HG03175 (cell line): ENCODE results near the gene C1orf174.
"Not testable (repeated sequence)": the region's sequence is repeated elsewhere in the genome, so short reads cannot be mapped to it uniquely, and the experiment has no call there.

Source experiments
- ATAC-seq: cut with Tn5 transposase; IDR thresholded peaks from one replicate; pipeline ENCODE4 v1.9.1; 2021; ENCODE audit warnings: mild to moderate bottlenecking, moderate library complexity; ENCODE audit not compliant: unreplicated experiment

Gene C1orf174

DNA sequence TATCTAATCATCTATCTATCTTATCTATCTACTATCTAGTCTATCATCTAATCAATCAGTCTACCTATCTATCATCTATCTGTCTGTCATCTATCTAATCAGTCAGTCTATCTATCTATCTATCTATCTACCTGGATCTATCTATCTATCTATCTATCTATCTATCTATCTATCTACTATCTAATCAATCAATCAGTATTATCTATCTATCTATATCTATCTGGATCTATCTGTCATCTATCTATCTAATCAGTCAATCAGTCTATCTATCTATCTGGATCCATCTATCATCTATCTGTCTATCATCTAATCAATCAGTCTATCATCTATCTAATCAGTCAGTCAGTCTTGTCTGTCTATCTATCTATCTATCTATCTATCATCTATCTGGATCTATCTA, 26.9 kb upstream of the C1orf174 start:
- no peak for ATAC-seq

DNA sequence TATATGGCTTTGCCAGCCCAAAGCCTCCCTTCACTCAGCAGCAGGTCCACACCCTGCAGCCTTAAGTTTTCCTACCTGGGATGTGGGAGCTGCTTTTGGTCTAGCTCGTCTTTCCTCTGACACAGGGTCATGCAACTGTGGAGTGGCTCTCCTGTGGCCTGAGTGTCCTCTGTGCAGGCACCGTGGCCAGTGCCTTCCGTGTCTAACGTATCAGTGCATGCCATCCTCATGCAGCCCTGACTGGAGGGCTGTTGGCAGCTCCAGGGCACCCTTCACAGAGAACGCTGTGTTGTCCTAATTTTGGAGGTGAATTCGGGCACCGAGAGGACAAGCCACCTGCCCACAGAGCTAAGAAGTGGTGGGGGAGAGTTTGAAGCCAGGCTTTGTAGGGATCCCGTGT, 25.7 kb upstream of the C1orf174 start:
- ATAC-seq, result no peak

DNA sequence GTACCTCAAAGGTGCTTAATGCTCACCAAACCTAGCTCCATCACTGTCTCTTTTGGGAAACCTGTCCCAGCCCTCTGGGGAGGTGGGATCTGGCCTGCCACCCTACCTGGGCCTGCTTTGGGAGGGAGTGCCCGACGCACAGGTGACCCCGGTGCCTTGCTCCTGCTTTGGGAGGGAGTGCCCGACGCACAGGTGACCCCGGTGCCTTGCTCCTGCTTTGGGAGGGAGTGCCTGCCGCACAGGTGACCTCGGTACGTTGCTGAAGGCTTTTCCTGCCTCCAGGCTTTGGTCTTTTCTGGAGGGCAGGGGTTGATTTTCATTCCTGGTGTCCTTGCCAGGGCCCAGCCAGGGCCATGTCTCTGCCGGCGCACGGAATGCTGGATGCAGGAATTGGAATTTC, 25.2 kb upstream of the C1orf174 start:
- no peak for ATAC-seq

DNA sequence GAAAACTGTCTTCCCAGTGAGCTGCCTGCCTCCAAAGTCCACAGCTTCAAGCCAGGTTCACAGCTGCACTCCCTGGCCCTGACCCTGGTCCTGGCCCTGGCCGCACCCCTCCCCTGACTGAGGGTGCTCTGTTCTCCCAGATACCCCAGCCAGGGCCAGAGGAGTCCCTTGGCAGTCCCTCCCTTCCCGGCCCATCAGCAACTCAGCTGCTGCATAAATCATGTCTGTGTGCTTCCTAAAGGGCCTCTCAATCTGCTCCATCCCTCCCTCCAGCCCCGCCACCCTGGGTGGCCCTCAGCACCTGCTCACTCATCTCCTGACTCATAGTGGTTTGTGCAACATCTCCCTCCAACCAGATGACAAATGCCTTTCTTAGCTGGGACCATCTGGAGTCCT, 24.8 kb upstream of the C1orf174 start:
- ATAC-seq, result no peak

DNA sequence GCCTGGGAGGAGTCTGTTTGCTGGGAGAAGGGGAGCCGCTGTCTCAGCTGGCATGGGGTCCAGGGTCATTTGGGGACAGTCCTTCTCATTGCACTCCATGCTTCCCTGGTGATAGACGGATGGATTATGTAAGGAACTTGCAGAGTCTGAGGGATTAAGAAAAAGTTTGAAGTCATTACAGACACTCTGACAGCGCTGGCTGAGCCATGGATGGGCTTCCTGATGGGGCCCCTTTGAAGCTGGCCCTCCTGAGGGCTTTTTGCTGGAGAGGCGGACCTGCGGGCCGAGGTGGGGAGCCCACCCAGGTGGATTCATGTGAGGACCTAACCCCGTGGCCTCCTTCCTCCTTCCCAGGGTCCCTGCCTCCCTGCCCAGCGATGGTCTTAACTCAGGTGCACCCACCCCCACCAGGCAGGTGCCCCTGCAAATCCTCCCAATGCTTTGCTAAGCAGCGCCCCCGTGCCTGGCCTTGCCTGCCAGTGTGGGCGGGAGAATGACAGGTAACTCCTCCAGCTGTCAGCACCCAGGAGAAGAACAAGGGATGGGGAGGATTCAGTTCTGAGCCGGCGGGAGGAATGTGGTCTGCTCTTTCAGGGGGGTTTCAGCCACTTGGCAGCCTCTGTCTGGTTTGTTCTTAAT, 24.2 kb upstream of the C1orf174 start:
- ATAC-seq, result no peak

DNA sequence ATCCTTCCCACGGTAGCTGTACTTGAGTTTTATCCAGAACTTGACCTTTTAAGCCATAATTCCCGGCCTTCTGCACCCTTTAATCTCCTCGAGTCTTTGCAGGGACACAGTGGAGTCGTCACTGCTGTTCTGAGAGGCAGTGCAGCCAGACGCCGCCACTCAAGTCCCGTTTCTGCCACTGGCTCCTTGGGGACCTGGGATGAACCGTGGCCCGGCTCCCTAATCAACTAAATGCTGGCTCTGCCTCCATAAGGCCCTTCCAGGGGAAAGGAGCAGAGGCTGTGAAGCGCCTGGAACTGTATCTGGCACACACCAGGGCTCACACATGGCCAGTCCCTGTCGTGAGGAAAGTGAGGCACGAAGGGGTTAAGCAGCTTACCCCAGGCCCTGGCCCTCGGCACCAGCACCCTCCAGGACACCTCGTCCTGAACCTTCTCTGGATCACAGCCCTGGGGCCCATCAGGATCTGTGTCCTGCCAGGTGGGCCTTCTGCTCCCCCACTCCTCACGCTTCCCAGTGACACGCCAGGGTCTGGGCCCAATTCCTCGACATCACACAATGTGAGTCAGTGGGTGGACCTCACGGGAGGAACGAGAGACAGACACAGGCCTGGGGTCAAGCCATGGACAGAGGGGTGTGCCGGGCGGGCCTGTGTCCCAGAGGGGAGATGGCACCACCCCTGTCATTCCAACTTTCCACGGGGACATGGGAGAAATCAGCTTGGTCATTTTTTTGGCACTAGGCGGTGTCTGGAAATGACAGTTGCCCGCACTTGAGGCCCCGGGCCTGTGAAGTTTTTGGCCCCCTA, 23.5 kb upstream of the C1orf174 start:
- no peak for ATAC-seq

DNA sequence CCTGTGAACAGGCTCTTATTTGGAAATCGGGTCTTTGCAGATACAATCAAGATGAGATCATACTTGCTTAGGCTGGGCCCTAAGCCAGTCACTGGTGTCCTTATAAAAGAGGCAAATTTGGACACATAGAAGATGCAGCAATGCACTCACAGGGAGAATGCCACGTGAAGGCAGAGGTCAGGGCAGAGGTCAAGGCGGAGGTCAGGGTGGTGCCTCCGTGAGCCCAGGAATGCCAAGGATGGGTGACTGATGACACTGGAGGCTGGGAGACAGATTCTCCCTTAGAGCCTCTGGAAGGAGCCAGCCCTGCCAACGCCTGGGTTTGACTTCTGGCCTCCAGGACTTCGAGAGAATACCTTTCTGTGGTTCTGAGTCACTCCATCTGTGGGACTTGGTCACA, 22.8 kb upstream of the C1orf174 start:
- ATAC-seq, result no peak

DNA sequence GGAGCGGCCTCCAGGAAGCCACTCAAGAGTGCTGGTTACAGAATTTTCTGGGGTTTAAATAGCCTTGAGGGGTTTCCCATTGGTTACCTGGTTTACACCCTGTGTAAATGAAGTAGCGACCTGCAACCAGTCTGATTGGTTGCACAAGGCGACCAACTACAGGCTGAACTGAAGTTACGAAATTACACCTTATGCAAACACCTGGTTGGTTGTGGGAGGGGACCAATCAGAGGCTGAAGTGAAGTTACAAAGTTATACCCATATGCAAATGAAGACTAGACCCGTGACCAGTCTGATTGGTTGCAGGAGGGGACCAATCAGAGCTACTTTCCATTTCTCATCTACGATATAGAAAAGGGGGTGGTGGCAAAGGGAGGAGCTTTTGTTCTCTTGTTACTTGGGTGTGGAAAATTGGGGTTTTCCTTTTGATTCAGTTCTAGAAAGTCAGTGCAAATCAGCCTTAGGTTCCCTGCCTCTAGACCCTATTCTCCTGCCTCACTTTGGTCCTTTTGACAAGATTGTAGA, 22.2 kb upstream of the C1orf174 start:
- ATAC-seq, result no peak

DNA sequence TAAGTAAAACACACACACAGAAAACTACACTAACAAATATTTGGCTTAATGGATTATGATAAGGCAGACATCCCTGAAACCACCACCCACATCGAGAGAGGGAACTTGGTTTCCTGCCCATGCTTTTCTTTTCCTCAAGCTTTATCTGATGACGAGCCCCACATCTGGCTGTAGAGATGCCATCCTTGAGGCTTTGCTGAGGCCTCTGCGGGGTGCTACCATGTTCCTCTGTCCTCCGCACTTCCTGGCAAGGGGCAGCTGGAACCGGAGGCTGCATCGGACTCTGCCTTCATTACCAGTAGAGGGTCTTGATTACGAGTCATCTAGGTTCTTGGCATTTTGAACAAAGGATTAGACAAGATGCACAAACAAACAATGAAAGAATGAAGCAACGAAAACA, 21.7 kb upstream of the C1orf174 start:
- ATAC-seq, result no peak

DNA sequence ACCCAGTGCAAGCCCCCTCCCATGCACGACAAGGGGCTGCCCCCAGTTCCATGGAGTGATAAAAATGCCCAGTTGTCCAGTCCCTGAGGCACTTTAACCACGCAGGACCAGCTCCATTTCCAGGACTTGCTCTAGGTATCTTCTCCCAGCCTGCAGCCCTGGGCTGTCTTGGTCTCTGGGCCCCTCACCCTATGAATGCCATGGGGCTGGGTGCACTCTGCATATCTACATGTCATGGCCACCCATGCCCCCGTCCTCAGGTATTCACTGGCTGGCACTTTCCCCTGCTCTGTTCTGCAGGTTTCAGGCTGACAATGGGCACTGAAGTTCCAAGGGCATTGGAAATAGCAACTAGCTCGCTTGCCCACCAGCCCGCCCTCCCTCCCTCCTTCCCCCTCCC, 19.6 kb upstream of the C1orf174 start:
- ATAC-seq, result no peak

DNA sequence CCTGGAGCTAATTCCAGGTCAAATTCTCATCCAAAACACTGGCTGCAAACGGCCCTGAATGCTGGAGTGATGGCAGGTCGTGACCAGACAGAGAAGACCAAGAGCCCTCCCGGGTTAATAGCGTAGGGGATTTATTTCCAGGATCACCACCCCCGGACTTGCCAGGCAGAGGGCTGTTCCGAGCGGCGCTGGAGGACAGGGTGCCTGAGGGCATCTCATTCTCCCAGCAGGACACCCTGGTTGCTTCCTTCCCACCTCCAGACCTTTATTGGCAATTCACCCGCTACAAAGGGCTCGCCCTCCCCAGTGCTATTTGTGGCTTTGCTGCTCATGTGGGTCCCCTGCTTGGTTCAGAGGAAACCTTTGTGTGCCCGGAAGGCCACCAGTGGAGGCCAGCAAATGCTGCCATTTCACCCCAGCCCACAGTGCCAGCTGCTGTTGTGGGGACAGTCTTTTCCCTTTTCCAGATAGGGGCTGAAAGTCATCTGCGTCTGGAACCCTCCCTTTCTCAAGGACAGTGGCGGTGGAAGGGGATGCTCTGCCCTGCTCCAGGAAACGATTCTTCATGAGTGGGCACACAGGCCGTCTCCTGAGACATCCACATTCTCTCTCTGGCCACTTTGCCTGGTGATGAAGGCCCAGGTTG, 19.0 kb upstream of the C1orf174 start:
- ATAC-seq, result no peak

DNA sequence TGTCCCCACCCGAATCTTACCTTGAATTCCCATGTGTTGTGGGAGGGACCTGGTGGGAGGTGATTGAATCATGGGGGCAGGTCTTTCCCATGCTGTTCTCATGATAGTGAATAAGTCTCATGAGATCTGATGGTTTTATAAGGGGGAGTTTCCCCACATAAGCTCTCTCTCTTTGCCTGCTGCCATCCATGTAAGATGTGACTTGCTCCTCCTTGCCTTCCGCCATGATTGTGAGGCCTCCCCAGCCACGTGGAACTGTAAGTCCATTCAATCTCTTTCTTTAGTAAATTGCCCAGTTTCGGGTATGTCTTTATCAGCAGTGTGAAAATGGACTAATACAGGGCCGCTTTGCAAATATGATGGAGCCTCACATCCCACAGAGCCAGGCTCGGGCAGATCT, 18.3 kb upstream of the C1orf174 start:
- not testable (repeated sequence) for ATAC-seq

DNA sequence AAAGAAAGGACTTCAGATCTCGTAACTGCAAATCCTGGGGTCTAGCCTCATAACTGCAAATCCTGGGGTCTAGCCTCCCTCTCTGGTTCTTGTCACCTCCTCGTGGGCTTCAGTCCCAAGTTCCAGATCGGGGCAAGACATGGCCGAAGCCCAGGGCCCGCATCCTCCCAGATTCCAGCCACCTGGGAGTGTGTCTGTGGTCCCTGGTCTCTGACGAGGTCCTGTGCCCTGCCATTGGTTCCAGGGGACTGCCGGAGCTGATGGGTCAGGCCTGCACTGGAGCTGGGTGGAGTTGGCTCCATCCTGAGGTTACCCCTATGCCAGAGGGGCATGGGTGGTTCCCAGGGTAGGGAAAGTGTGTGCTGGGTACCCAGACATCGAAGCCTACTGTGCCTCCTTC, 17.7 kb upstream of the C1orf174 start:
- ATAC-seq, result no peak

DNA sequence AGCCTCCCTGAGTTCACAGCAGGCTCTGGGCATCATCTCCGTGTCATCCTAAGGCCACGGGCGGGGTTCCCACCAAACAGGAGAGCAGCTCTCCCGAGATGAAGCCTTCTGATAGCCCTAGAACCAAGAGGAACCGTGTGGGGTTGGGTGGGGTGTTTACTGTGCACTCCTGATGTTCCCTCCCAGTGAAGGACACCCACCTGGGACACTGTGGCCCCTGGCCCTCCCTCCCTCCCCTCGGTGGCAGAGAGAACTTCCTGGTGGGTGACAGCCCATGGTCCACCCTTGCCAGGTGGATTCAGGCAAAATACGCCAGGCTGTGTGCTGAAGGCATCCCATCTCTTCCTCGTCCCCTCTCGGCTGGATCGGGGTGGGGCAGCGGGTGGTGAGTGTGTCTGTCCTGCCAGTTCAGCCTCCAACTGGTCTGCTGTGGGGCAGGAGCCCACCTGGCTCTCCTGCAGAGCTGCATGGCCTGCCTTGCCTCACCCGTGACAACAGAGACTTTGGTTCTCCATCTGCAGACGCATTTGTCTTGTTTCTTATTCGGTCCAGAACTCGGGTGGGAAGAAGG, 15.6 kb upstream of the C1orf174 start:
- no peak for ATAC-seq

DNA sequence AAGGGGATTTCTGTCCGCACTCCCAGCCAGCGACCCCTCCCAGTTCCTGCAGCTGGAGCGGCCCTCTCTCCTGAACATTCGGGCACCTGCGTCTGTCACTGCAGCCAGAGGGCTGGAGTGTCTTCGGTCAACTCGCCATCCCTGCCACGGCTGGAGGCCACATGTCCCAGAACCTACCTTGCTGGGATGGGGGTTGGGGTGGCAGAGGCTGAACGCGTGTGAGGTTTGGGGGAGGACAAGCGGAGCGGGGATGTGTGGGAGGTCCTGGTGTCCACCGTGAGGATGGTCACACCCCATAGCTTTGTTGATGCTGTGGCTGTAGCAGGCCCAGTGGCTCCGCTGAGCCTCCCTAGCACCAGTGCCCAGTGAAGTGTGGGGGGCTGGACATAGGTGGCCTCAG, 14.8 kb upstream of the C1orf174 start:
- ATAC-seq, result no peak

DNA sequence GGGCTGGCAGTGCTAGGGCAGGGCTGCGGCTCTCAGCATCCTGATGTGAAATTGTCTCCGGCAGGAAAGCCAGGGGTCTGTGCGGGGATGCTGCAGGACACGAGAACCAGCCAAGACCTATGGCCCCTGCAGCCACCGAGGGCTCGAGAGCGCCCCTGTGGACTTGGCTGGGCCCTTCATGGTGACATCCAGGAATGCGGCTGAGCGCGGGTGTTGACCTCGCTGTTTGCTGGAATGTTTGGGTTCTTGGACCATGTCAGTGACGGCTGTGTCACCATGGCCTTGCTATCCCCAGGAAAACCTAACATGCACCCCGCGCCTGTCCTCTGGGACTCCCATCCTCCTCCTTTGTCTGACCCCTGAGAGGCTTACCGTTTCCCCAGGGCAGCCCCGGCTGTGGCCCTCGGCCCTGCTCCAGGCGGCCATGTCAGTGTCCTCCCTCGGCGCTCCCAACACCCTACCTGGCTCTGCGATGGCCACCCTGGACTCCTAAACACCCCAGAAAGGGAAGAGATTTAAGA, 14.3 kb upstream of the C1orf174 start:
- no peak for ATAC-seq

DNA sequence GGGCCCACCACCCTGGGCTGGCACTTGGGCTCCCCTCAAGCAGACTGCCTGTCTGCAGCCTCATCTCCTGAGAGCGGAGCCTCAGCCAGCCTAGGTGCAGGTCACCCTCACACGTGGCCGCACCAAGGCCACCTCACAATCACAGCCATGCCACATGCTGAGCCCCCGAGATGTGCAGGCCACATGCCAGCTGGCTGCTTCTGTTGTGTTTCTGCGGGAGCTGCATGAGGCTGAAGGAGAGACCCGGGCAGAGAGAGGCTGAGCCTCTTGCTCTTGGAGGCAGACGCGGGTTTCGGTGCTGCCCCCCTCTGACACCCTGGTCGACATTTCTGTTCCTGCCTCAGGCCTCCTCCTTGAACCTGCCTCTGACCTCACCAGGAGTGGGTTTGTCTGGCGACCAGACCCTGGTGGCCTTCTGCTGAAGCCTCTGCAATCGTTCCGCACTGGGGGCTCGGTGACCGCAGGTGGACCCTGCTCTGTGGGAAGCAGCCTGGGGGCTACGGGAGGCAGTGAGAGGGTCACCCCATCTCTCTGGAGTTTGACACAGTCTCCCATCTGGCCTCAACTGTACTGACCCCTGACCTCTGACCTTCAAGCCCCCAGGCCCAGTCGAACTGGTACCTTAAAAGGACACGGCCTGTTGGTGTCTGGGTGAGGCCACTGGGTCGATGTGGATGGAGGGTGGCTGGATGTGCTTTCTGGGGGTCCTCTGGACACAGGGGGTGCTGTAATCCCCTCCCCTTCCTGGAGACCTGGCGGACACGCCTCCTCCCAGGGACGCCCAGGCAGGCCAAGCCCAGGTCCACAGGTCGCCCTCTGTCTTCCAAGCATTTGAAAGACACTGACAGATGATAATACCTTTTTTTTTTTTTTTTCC, 13.0 kb upstream of the C1orf174 start:
- no peak for ATAC-seq

DNA sequence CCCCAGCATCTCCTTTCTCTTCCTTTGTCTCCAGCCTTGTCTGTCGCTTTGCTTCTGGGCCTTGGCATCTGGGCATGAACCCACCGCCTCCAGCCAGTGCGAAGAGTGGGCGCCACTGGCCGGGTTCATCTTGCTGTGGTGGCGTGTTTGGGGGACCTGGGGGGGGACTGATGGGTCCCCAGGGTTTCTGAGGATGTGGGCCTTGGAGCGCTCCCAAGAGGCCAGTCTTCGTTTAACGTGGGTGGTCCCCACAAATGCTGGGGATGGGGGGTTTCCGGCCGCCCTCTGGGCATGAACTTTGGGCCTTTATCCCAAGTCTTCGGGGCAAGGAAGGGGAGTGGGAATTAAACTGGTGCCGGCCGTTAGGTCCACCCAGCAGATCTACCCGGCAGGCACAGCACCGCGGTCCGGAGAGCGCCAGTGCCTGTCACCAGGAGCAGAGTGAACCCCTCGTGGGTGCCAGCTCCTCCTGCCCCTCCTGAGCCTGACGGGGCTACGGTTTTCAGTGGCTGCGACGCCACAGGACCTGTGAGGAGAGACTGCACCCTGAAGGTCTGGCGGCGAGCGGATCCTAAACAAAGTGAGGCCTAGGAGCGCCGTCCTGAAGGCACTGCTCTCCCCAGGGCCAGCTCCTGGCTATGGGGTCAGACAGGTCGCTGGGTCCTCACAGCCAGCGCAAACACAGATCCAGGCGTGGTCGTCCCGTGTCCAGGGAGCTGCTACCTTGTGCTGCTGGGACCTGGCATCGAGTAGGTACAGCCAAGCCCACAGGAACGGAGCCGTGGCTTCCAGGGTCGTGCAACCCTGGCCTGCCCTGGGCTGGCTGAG, 12.1 kb upstream of the C1orf174 start:
- ATAC-seq, result no peak
